HEK293T (cell line): ENCODE data around the gene SOBP.

ENCODE experiments used
- ARNT ChIP-seq: fragments of 450-650 bp; IDR thresholded peaks from 2 replicates; pipeline ENCODE4 v1.6.1; 2017; ENCODE audit warnings: mild to moderate bottlenecking
- BHLHE40 ChIP-seq: fragments of 450-650 bp; IDR thresholded peaks from 2 replicates; pipeline ENCODE4 v1.6.1; 2016; ENCODE audit warnings: mild to moderate bottlenecking, moderate library complexity, borderline replicate concordance
- CTBP1 ChIP-seq: fragments of 450-650 bp; IDR thresholded peaks from 2 replicates; pipeline ENCODE4 v1.6.1; 2016; ENCODE audit warnings: borderline replicate concordance
- ELF4 ChIP-seq: fragments of 450-650 bp; IDR thresholded peaks from 2 replicates; pipeline ENCODE4 v1.6.1; 2017; ENCODE audit warnings: antibody characterized with exemption
- FOXA1 ChIP-seq: fragments of 450-650 bp; IDR thresholded peaks from 2 replicates; pipeline ENCODE4 v1.6.1; 2016; ENCODE audit warnings: mild to moderate bottlenecking
- FOXK2 ChIP-seq: fragments of 450-650 bp; IDR thresholded peaks from 2 replicates; pipeline ENCODE4 v1.6.1; 2016; ENCODE audit warnings: mild to moderate bottlenecking
- FOXM1 ChIP-seq: fragments of 450-650 bp; IDR thresholded peaks from 2 replicates; pipeline ENCODE4 v1.6.1; 2017; ENCODE audit warnings: mild to moderate bottlenecking, borderline replicate concordance
- HDGF ChIP-seq: fragments of 450-650 bp; IDR thresholded peaks from 2 replicates; pipeline ENCODE4 v1.6.1; 2017; ENCODE audit warnings: antibody characterized with exemption, borderline replicate concordance
- NFRKB ChIP-seq: fragments of 450-650 bp; IDR thresholded peaks from 2 replicates; pipeline ENCODE4 v1.6.1; 2016; ENCODE audit warnings: mild to moderate bottlenecking, moderate library complexity
- SP1 ChIP-seq: fragments of 450-650 bp; IDR thresholded peaks from 2 replicates; pipeline ENCODE4 v1.6.1; 2017

GRCh38 chr6:107666084-107666980 lies 176.4 kb downstream of the SOBP start:
- no peak for TF ChIP-seq BHLHE40
- TF ChIP-seq NFRKB: no peak
- 0 out of 2 replicates have a peak, but pooled peaks have one; percentile 55 for TF ChIP-seq CTBP1
- TF ChIP-seq FOXK2: no peak
- TF ChIP-seq ELF4: no peak
- no peak for TF ChIP-seq SP1
- no peak for TF ChIP-seq FOXM1
- no peak for TF ChIP-seq ARNT
- TF ChIP-seq HDGF: peak; percentile 77; the same call in 1 of the 2 replicates
- TF ChIP-seq FOXA1: no peak
